BJ (cell line): Measurements from ENCODE around the gene PGS1. TPM values are rescaled to one million over a fixed set of nuclear protein-coding genes. Genes with fewer than 3 reads are reported as not detected.
"Not testable (repeated sequence)": the region's sequence is repeated elsewhere in the genome, so short reads cannot be mapped to it uniquely, and the experiment has no call there.

Experiments used
- CTCF ChIA-PET: fragments of 350-600 bp; formaldehyde crosslinking; extraction: SDS; loops from one replicate; lab custom pipeline; 2021; ENCODE audit warnings: antibody characterized with exemption, inconsistent platforms; lab: Yijun Ruan, JAX
- POLR2A ChIA-PET: fragments of 300-600 bp; sonication (Branson Sonifier 250); formaldehyde crosslinking; extraction: SDS; loops from one replicate; lab custom pipeline; 2021; ENCODE audit warnings: antibody characterized with exemption; lab: Charles Lee
- DNase-seq: peaks from one replicate; pipeline ENCODE4 v3.0.0-alpha.2; 2011; ENCODE audit warnings: low read depth
- H3K27me3 ChIP-seq: 2 replicates; pipeline ENCODE4 v1.6.0; 2011; ENCODE audit warnings: low read length; ENCODE audit not compliant: control insufficient read depth, insufficient read depth
- H3K36me3 ChIP-seq: 2 replicates; pipeline ENCODE4 v1.5.1; 2011; ENCODE audit warnings: low read length; ENCODE audit not compliant: control insufficient read depth, insufficient read depth
- H3K4me3 ChIP-seq: 2 replicates; pipeline ENCODE4 v1.5.1; 2011; ENCODE audit warnings: low read depth, mild to moderate bottlenecking, control low read depth, low read length
- polyA minus RNA-seq: library from RNA; depleted of rRNA, polyadenylated mRNA; stranded (reverse); fragments of >200 nt; gene quantifications from 2 replicates; pipeline ENCODE4 v1.2.3, GENCODE V29; 2011; rRNA and poly(A)+ RNA removed
- polyA plus RNA-seq: library from polyadenylated mRNA; depleted of rRNA; stranded (reverse); fragments of >200 nt; gene quantifications from 2 replicates; pipeline ENCODE4 v1.2.3, GENCODE V29; 2011; rRNA removed
- TF ChIP-seq, protein P1 (sequence below): IDR thresholded peaks from 2 replicates; pipeline ENCODE4 v1.5.1; 2011; ENCODE audit warnings: low read depth, mild to moderate bottlenecking, control low read depth, inconsistent platforms, low read length, moderate library complexity; ENCODE audit not compliant: insufficient read depth

The PGS1 gene, protein sequence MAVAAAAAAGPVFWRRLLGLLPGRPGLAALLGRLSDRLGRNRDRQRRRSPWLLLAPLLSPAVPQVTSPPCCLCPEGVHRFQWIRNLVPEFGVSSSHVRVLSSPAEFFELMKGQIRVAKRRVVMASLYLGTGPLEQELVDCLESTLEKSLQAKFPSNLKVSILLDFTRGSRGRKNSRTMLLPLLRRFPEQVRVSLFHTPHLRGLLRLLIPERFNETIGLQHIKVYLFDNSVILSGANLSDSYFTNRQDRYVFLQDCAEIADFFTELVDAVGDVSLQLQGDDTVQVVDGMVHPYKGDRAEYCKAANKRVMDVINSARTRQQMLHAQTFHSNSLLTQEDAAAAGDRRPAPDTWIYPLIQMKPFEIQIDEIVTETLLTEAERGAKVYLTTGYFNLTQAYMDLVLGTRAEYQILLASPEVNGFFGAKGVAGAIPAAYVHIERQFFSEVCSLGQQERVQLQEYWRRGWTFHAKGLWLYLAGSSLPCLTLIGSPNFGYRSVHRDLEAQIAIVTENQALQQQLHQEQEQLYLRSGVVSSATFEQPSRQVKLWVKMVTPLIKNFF
- polyA plus RNA-seq (26.7 and 37.7 TPM in 2 replicates), polyA minus RNA-seq (30.8 and 33.3 TPM in 2 replicates)

DNA sequence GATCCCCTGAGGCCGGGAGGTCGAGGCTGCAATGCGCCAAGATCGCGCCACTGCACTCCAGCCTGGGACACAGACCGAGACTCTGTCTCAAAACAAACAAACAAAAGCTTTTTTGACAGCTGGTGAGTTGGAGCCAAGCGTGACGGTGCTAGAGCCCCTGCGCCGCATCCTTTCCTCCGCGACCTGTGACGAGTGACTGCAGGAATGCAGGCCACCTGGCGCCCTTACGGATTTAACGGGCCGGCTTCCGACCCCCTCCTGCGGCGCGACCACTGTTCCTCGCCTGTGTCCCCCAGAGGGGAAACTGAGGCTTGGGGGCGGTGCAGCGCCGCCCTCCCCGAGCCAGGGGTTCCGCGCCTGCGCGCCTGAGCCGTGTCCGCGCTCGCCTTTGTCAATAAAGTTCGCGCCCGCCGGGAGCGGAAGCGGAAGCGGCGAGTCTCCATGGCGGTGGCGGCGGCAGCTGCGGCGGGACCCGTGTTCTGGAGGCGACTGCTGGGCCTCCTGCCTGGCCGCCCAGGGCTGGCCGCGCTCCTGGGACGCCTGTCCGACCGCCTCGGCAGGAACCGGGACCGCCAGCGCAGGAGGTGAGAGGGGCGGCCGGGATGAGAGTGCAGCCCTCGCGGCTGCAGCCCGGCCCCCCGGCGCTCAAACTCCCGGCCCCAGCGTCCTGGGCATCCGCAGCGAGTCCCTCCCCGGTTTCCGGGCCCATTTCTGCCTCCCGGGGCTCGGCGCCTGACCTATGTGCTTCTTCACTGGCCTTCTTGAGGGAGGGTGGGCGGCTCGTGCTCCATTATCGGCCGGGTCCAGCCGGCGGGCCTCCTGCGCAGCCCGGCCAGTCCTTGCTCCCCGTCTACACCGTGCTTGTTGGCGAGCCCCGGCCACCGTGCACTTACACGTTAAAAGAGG lies at the start of gene PGS1:
PGS1 (plus strand) TSS at position 425 of the 906 bp plus-strand sequence; CDS start at position 442, 17 bp downstream.
- TF ChIP-seq, protein P1, sequence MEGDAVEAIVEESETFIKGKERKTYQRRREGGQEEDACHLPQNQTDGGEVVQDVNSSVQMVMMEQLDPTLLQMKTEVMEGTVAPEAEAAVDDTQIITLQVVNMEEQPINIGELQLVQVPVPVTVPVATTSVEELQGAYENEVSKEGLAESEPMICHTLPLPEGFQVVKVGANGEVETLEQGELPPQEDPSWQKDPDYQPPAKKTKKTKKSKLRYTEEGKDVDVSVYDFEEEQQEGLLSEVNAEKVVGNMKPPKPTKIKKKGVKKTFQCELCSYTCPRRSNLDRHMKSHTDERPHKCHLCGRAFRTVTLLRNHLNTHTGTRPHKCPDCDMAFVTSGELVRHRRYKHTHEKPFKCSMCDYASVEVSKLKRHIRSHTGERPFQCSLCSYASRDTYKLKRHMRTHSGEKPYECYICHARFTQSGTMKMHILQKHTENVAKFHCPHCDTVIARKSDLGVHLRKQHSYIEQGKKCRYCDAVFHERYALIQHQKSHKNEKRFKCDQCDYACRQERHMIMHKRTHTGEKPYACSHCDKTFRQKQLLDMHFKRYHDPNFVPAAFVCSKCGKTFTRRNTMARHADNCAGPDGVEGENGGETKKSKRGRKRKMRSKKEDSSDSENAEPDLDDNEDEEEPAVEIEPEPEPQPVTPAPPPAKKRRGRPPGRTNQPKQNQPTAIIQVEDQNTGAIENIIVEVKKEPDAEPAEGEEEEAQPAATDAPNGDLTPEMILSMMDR, result no peak
- POLR2A ChIA-PET, result interaction anchor here (0.6 kb wide), 1 partner anchor 1661 kb away, joined by 3 read pairs; no protein-coding TSS in a partner anchor
- no peaks in the 10 kb centered on the region for H3K36me3 ChIP-seq
- DNase-seq, result no peak
- H3K4me3 ChIP-seq, result peak within 1 kb of the TSS; percentile 92
- CTCF ChIA-PET, result interaction anchor here (1.4 to 8.3 kb wide), 2 partner anchors 17 to 43 kb away, joined by 5 to 57 read pairs; partner anchors contain the start of gene SOCS3
- H3K27me3 ChIP-seq, result no peaks in the 10 kb centered on the region

DNA sequence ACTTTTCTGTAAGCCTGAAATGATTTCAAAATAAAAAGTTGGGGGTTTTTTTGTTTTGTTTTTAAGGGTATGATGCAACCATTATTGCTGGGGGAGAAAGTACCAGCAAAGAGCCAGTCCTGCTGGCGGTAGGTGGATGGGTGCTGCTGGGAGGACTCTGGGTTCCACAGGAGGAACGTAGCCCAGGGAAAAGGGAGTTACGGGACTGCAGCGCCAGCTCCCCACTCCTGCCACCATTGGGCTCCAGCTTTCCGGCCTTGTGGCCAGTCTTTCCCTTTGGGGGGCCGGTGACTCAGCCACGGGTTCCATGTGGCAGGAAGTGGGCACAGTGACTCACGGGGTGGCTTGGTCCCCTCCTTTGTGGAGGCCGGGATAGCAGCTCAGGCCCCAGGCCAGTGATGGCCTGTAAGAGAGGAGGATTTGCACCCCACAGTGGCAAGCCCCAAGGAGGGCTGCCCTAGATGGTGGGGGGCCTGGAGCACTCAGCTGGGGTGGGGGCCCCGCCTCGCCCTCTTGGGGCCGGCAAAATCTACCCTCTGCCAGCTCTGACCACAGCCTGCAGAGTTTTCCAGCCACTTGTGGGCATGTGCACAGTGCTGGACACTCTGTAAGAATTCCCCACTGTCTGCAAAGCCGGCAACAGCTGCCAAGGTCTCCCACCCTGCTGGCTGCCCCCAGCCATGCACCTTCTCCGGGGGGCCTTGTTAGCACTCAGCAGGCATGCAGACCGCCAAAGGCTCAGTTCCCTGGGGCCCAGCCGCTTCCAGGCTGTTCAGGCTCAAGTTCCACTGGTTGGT lies 49.0 kb upstream of the PGS1 start:
- POLR2A ChIA-PET, result interaction anchor here (0.6 kb wide), 1 partner anchor 22 kb away, joined by 3 read pairs; no protein-coding TSS in a partner anchor
- TF ChIP-seq, protein P1, result no peak
- no peak for DNase-seq
- no peaks in the 10 kb centered on the region for H3K36me3 ChIP-seq
- H3K27me3 ChIP-seq, result no peaks in the 10 kb centered on the region
- CTCF ChIA-PET, result interaction anchor here (0.9 to 1.3 kb wide), 3 partner anchors 12 to 34 kb away, joined by 3 to 5 read pairs (median 3); no protein-coding TSS in a partner anchor
- H3K4me3 ChIP-seq, result no peak overlapping the region

DNA sequence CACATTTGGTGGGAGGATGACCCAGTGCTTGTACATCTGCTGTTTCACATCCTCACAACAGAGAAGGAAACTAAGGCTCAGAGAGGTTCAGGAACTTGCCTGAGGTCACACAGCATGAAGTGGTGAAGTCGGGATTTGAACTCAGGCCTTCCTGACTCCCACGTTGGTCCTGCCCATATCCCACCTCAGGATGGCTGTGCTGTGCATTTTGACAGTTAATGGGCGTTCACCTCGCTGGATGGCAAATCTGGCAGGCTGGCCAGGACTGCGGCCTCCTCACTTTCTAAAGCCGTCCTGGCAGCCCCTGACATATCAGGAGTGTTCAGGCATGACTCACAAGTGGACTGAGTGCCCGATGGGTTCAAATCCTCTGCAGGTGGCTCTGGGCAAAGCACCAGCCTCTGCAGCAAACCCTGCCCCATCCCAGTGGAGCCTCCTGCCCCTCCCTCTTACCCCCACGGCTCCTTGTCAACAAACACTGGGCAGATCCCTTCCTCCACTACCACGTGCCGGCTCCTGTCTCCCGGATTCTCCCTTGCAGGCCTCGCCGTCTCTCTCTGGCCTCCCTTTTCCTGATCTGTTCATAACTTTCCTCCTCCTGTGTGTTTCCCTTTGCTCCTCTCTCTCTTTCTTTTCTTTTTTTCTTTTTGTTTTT lies 47.8 kb upstream of the PGS1 start:
- no peaks in the 10 kb centered on the region for H3K36me3 ChIP-seq
- no peak for DNase-seq
- TF ChIP-seq, protein P1, result no peak
- H3K27me3 ChIP-seq, result no peaks in the 10 kb centered on the region
- ChIA-PET CTCF (no interaction called here), POLR2A (no interaction called here)
- H3K4me3 ChIP-seq, result no peak overlapping the region

DNA sequence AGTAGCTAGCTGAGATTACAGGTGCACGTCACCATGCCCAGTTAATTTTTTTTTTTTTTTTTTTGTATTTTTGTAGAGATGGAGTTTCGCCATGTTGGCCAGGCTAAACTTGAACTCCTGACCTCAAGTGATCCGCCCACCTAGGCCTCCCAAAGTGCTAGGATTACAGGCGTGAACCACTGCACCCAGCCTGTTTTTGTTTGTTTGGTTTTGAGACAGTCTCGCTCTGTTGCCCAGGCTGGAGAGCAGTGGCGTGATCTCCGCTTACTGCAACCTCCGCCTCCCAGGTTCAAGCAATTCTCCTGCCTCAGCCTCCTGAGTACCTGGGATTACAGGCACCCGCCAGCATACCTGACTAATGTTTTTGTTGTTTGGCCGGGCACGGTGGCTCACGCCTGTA lies 47.1 kb upstream of the PGS1 start:
- H3K27me3 ChIP-seq, CTCF ChIA-PET, POLR2A ChIA-PET, H3K4me3 ChIP-seq, H3K36me3 ChIP-seq, DNase-seq: not testable (repeated sequence)
